GM23338 (cell line): ENCODE data around the gene WNT5B. TPM values are rescaled to one million over a fixed set of nuclear protein-coding genes. Genes with fewer than 3 reads are reported as not detected.

Experiments
- ATAC-seq: fragments of 200-7000 bp; cut with Tn5 transposase; 3 replicates; pipeline ENCODE4 v1.9.1; 2020
- DNase-seq: peaks from one replicate; pipeline ENCODE4 v3.0.0-alpha.2; 2015; ENCODE audit warnings: low spot score
- H2AFZ ChIP-seq: fragments of 200-600 bp; sonication (generic); 2 replicates; pipeline ENCODE4 v1.8.0; 2016; ENCODE audit warnings: antibody characterized with exemption, mild to moderate bottlenecking, moderate library complexity
- H3F3A ChIP-seq: fragments of 200-600 bp; sonication (generic); replicated peaks from 2 replicates; pipeline ENCODE4 v1.8.0; 2017; ENCODE audit warnings: antibody characterized with exemption, mixed run types, low read depth
- H3K27ac ChIP-seq: fragments of 200-600 bp; sonication (generic); 2 replicates; pipeline ENCODE4 v1.6.1; 2016; ENCODE audit warnings: low read depth
- H3K27me3 ChIP-seq: fragments of 200-600 bp; sonication (generic); 2 replicates; pipeline ENCODE4 v1.8.0; 2016; ENCODE audit warnings: mild to moderate bottlenecking, mixed run types, moderate library complexity; ENCODE audit not compliant: insufficient read depth
- H3K36me3 ChIP-seq: fragments of 200-600 bp; sonication (generic); 2 replicates; pipeline ENCODE4 v1.8.0; 2016; ENCODE audit warnings: mild to moderate bottlenecking; ENCODE audit not compliant: insufficient read depth
- H3K4me1 ChIP-seq: fragments of 200-600 bp; sonication (generic); 2 replicates; pipeline ENCODE4 v1.8.0; 2016; ENCODE audit warnings: mild to moderate bottlenecking, moderate library complexity; ENCODE audit not compliant: insufficient read depth
- H3K4me2 ChIP-seq: fragments of 200-600 bp; sonication (generic); 2 replicates; pipeline ENCODE4 v1.7.1; 2017; ENCODE audit warnings: mixed run types
- H3K4me3 ChIP-seq: fragments of 200-600 bp; sonication (generic); 2 replicates; pipeline ENCODE4 v1.6.1; 2016; ENCODE audit warnings: mixed run types
- H3K79me2 ChIP-seq: fragments of 200-600 bp; sonication (generic); replicated peaks from 2 replicates; pipeline ENCODE4 v1.8.0; 2017; ENCODE audit warnings: mild to moderate bottlenecking; ENCODE audit not compliant: insufficient read depth
- H3K9me2 ChIP-seq: fragments of 200-600 bp; sonication (generic); 2 replicates; pipeline ENCODE4 v1.8.0; 2017; ENCODE audit not compliant: insufficient read depth
- H4K20me1 ChIP-seq: fragments of 200-600 bp; sonication (generic); replicated peaks from 2 replicates; pipeline ENCODE4 v1.8.0; 2017; ENCODE audit warnings: mild to moderate bottlenecking; ENCODE audit not compliant: insufficient read depth
- H3K27ac Mint-ChIP-seq: 2 replicates; pipeline ENCODE4 v1.8.0; 2020; ENCODE audit warnings: inconsistent platforms, mild to moderate bottlenecking, moderate library complexity, mixed read lengths
- H3K27me3 Mint-ChIP-seq: 3 replicates; pipeline ENCODE4 v1.8.0; 2022; ENCODE audit warnings: low read depth, mild to moderate bottlenecking, moderate library complexity, mixed read lengths, inconsistent platforms; ENCODE audit not compliant: insufficient read depth, poor library complexity
- H3K36me3 Mint-ChIP-seq: 3 replicates; pipeline ENCODE4 v1.8.0; 2021; ENCODE audit warnings: low read depth, mild to moderate bottlenecking, inconsistent platforms, moderate library complexity, mixed read lengths
- H3K4me1 Mint-ChIP-seq: 3 replicates; pipeline ENCODE4 v1.8.0; 2020; ENCODE audit warnings: mild to moderate bottlenecking, inconsistent platforms, mixed read lengths
- H3K4me3 Mint-ChIP-seq: 3 replicates; pipeline ENCODE4 v1.8.0; 2021; ENCODE audit warnings: moderate library complexity, mild to moderate bottlenecking, inconsistent platforms, mixed read lengths
- H3K9me3 Mint-ChIP-seq: 3 replicates; pipeline ENCODE4 v1.8.0; 2020; ENCODE audit warnings: moderate library complexity, mild to moderate bottlenecking, inconsistent platforms, mixed read lengths
- CREB1 ChIP-seq: fragments of 250-450 bp; sonication (Bioruptor Pico); IDR thresholded peaks from 2 replicates; pipeline ENCODE4 v1.5.0; 2020; ENCODE audit warnings: low read depth, mild to moderate bottlenecking, moderate library complexity
- EZH2 ChIP-seq: fragments of 200-600 bp; sonication (generic); IDR thresholded peaks from one replicate; pipeline ENCODE4 v1.8.0; 2017; ENCODE audit warnings: antibody characterized with exemption, mild to moderate bottlenecking, low read depth; ENCODE audit not compliant: unreplicated experiment
- EZH2phosphoT487 ChIP-seq: fragments of 200-600 bp; sonication (generic); IDR thresholded peaks from one replicate; pipeline ENCODE4 v1.8.1; 2018; ENCODE audit warnings: antibody characterized with exemption; ENCODE audit not compliant: unreplicated experiment
- JUNB ChIP-seq: IDR thresholded peaks from one replicate; pipeline ENCODE4 v1.6.1; 2016; ENCODE audit warnings: antibody characterized with exemption; ENCODE audit not compliant: unreplicated experiment
- POLR2AphosphoS5 ChIP-seq: IDR thresholded peaks from 2 replicates; pipeline ENCODE4 v1.6.1; 2016; ENCODE audit warnings: antibody characterized with exemption, low read depth
- STAT1 ChIP-seq: IDR thresholded peaks from one replicate; pipeline ENCODE4 v1.6.1; 2016; ENCODE audit warnings: antibody characterized with exemption; ENCODE audit not compliant: unreplicated experiment
- ZNF114 ChIP-seq: fragments of 250-450 bp; sonication (Bioruptor Pico); IDR thresholded peaks from 2 replicates; pipeline ENCODE4 v1.5.0; 2020; ENCODE audit warnings: mild to moderate bottlenecking, moderate library complexity
- ZNF331 ChIP-seq: fragments of 250-450 bp; sonication (Bioruptor Pico); IDR thresholded peaks from 2 replicates; pipeline ENCODE4 v1.5.0; 2020; ENCODE audit warnings: low read depth, mild to moderate bottlenecking, moderate library complexity
- polyA plus RNA-seq: library from polyadenylated mRNA; unstranded; fragments of >200 nt; fragmentation: Nextera tagmentation; extraction: Ambion mirVana; gene quantifications from 2 replicates; pipeline ENCODE4 v1.2.1, GENCODE V29; 2016
- total RNA-seq: library from RNA; depleted of rRNA; stranded (reverse); fragments of >200 nt; shearing (Covaris generic); gene quantifications from 2 replicates; pipeline ENCODE4 v1.2.3, GENCODE V29; 2014
- TF ChIP-seq, protein P1 (sequence below): IDR thresholded peaks from 2 replicates; pipeline ENCODE4 v1.6.1; 2016; ENCODE audit warnings: antibody characterized with exemption
- TF ChIP-seq, protein P2 (sequence below): fragments of 250-450 bp; sonication (Bioruptor Pico); IDR thresholded peaks from 2 replicates; pipeline ENCODE4 v1.5.0; 2020; ENCODE audit warnings: mild to moderate bottlenecking, moderate library complexity
- TF ChIP-seq, protein P3 (sequence below), 2 experiments: fragments of 200-600 bp in 1 of 2; sonication (generic) in 1 of 2; conservative IDR thresholded peaks; 2 replicates each; pipeline versions ENCODE4 v1.5.1 to v1.6.1; 2016 to 2017; ENCODE audit warnings: antibody characterized with exemption in 2 of 2, low read depth in 2 of 2, mild to moderate bottlenecking in 2 of 2, moderate library complexity in 1 of 2

The WNT5B gene
- total and polyA plus RNA-seq, 2 experiments from 2014 or later = 1.4 to 2.7 TPM

DNA sequence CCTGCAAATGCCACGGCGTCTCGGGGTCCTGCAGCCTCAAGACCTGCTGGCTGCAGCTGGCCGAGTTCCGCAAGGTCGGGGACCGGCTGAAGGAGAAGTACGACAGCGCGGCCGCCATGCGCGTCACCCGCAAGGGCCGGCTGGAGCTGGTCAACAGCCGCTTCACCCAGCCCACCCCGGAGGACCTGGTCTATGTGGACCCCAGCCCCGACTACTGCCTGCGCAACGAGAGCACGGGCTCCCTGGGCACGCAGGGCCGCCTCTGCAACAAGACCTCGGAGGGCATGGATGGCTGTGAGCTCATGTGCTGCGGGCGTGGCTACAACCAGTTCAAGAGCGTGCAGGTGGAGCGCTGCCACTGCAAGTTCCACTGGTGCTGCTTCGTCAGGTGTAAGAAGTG lies 16.8 kb downstream of the WNT5B start:
- no peaks in the 10 kb centered on the region for H4K20me1 ChIP-seq
- H3K9me2 ChIP-seq = no peaks in the 10 kb centered on the region
- H3K27me3 ChIP-seq = no peaks in the 10 kb centered on the region
- no peak for TF ChIP-seq STAT1
- TF ChIP-seq CREB1 = no peak
- no peak for TF ChIP-seq JUNB
- no peak for TF ChIP-seq EZH2phosphoT487
- no peaks in the 10 kb centered on the region for H3K79me2 ChIP-seq
- no peaks in the 10 kb centered on the region; the same call in 1 of the 2 replicates for H3K4me1 ChIP-seq
- Mint-ChIP-seq H3K36me3 (no peaks in the 10 kb centered on the region), H3K4me3 (no peak overlapping the region), H3K4me1 (peaks cover 15% of the 10 kb centered on the region), H3K27ac (no peak overlapping the region), H3K27me3 (peaks cover 7% of the 10 kb centered on the region), H3K9me3 (no peaks in the 10 kb centered on the region)
- H3K27ac ChIP-seq = no peak overlapping the region
- no peak overlapping the region for H3K4me3 ChIP-seq
- peaks cover 3% of the 10 kb centered on the region; the same call in 1 of the 2 replicates for H3F3A ChIP-seq
- H2AFZ ChIP-seq = no peak overlapping the region
- no peak for DNase-seq
- no peaks in the 10 kb centered on the region for H3K36me3 ChIP-seq
- H3K4me2 ChIP-seq = no peak overlapping the region
- ATAC-seq = no peak

DNA sequence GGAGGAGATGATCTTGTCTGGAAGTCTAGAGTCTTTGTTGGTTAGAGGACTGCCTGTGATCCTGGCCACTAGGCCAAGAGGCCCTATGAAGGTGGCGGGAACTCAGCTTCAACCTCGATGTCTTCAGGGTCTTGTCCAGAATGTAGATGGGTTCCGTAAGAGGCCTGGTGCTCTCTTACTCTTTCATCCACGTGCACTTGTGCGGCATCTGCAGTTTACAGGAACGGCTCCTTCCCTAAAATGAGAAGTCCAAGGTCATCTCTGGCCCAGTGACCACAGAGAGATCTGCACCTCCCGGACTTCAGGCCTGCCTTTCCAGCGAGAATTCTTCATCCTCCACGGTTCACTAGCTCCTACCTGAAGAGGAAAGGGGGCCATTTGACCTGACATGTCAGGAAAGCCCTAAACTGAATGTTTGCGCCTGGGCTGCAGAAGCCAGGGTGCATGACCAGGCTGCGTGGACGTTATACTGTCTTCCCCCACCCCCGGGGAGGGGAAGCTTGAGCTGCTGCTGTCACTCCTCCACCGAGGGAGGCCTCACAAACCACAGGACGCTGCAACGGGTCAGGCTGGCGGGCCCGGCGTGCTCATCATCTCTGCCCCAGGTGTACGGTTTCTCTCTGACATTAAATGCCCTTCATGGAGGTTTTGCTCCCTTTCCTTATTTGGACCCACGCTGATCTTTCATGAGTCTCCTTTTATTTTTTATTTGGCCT lies 17.7 kb downstream of the WNT5B start:
- Histone ChIP-seq H3K36me3 (no peaks in the 10 kb centered on the region), H2AFZ (no peak overlapping the region), H3K27ac (no peak overlapping the region), H3K4me3 (no peak overlapping the region), H3K4me2 (no peak overlapping the region), H3K79me2 (no peaks in the 10 kb centered on the region), H3K9me2 (no peaks in the 10 kb centered on the region), H4K20me1 (no peaks in the 10 kb centered on the region), H3F3A (peaks cover 3% of the 10 kb centered on the region; the same call in 1 of the 2 replicates), H3K4me1 (no peaks in the 10 kb centered on the region), H3K27me3 (no peaks in the 10 kb centered on the region)
- Mint-ChIP-seq H3K36me3 (no peaks in the 10 kb centered on the region), H3K27me3 (peaks cover 4% of the 10 kb centered on the region), H3K4me1 (peaks cover 15% of the 10 kb centered on the region), H3K4me3 (no peak overlapping the region), H3K9me3 (no peaks in the 10 kb centered on the region), H3K27ac (no peak overlapping the region)
- no peak for ATAC-seq
- no peak for DNase-seq
- TF ChIP-seq, protein P1, sequence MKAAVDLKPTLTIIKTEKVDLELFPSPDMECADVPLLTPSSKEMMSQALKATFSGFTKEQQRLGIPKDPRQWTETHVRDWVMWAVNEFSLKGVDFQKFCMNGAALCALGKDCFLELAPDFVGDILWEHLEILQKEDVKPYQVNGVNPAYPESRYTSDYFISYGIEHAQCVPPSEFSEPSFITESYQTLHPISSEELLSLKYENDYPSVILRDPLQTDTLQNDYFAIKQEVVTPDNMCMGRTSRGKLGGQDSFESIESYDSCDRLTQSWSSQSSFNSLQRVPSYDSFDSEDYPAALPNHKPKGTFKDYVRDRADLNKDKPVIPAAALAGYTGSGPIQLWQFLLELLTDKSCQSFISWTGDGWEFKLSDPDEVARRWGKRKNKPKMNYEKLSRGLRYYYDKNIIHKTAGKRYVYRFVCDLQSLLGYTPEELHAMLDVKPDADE = no peak
- TF ChIP-seq POLR2AphosphoS5 (no peak), STAT1 (no peak), ZNF114 (CRISPR knock-in tag) (no peak), EZH2 (no peak), CREB1 (no peak), ZNF331 (CRISPR knock-in tag) (no peak)
- TF ChIP-seq, protein P2, sequence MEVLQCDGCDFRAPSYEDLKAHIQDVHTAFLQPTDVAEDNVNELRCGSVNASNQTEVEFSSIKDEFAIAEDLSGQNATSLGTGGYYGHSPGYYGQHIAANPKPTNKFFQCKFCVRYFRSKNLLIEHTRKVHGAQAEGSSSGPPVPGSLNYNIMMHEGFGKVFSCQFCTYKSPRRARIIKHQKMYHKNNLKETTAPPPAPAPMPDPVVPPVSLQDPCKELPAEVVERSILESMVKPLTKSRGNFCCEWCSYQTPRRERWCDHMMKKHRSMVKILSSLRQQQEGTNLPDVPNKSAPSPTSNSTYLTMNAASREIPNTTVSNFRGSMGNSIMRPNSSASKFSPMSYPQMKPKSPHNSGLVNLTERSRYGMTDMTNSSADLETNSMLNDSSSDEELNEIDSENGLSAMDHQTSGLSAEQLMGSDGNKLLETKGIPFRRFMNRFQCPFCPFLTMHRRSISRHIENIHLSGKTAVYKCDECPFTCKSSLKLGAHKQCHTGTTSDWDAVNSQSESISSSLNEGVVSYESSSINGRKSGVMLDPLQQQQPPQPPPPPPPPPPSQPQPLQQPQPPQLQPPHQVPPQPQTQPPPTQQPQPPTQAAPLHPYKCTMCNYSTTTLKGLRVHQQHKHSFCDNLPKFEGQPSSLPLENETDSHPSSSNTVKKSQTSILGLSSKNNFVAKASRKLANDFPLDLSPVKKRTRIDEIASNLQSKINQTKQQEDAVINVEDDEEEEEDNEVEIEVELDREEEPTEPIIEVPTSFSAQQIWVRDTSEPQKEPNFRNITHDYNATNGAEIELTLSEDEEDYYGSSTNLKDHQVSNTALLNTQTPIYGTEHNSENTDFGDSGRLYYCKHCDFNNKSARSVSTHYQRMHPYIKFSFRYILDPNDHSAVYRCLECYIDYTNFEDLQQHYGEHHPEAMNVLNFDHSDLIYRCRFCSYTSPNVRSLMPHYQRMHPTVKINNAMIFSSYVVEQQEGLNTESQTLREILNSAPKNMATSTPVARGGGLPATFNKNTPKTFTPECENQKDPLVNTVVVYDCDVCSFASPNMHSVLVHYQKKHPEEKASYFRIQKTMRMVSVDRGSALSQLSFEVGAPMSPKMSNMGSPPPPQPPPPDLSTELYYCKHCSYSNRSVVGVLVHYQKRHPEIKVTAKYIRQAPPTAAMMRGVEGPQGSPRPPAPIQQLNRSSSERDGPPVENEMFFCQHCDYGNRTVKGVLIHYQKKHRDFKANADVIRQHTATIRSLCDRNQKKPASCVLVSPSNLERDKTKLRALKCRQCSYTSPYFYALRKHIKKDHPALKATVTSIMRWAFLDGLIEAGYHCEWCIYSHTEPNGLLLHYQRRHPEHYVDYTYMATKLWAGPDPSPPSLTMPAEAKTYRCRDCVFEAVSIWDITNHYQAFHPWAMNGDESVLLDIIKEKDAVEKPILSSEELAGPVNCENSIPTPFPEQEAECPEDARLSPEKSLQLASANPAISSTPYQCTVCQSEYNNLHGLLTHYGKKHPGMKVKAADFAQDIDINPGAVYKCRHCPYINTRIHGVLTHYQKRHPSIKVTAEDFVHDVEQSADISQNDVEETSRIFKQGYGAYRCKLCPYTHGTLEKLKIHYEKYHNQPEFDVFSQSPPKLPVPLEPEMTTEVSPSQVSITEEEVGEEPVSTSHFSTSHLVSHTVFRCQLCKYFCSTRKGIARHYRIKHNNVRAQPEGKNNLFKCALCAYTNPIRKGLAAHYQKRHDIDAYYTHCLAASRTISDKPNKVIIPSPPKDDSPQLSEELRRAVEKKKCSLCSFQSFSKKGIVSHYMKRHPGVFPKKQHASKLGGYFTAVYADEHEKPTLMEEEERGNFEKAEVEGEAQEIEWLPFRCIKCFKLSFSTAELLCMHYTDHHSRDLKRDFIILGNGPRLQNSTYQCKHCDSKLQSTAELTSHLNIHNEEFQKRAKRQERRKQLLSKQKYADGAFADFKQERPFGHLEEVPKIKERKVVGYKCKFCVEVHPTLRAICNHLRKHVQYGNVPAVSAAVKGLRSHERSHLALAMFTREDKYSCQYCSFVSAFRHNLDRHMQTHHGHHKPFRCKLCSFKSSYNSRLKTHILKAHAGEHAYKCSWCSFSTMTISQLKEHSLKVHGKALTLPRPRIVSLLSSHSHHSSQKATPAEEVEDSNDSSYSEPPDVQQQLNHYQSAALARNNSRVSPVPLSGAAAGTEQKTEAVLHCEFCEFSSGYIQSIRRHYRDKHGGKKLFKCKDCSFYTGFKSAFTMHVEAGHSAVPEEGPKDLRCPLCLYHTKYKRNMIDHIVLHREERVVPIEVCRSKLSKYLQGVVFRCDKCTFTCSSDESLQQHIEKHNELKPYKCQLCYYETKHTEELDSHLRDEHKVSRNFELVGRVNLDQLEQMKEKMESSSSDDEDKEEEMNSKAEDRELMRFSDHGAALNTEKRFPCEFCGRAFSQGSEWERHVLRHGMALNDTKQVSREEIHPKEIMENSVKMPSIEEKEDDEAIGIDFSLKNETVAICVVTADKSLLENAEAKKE (CRISPR knock-in tag) = no peak
- TF ChIP-seq, protein P3, sequence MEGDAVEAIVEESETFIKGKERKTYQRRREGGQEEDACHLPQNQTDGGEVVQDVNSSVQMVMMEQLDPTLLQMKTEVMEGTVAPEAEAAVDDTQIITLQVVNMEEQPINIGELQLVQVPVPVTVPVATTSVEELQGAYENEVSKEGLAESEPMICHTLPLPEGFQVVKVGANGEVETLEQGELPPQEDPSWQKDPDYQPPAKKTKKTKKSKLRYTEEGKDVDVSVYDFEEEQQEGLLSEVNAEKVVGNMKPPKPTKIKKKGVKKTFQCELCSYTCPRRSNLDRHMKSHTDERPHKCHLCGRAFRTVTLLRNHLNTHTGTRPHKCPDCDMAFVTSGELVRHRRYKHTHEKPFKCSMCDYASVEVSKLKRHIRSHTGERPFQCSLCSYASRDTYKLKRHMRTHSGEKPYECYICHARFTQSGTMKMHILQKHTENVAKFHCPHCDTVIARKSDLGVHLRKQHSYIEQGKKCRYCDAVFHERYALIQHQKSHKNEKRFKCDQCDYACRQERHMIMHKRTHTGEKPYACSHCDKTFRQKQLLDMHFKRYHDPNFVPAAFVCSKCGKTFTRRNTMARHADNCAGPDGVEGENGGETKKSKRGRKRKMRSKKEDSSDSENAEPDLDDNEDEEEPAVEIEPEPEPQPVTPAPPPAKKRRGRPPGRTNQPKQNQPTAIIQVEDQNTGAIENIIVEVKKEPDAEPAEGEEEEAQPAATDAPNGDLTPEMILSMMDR (conservative IDR thresholded peaks at IDR 0.05; ENCODE audit: low read depth in 2 of 2) = no peak
